Cardiac muscle cell (in vitro differentiated cells and primary cell): ENCODE results near the gene CYTH4. TPM values are rescaled to one million over a fixed set of nuclear protein-coding genes. Genes with fewer than 3 reads are reported as not detected.
A peak's percentile ranks its signal among the peaks of the same experiment; 100 is the strongest.

ENCODE experiments used
- DNase-seq, 2 donors: peaks; one replicate each; pipeline versions ENCODE4 v3.0.0 to v3.0.0-alpha.2; 2010 to 2017; ENCODE audit warnings: low read depth in 1 of 2, low spot score in 1 of 2
- H3K27ac ChIP-seq: fragments of 200-600 bp; sonication (generic); 2 replicates; pipeline ENCODE4 v1.5.1; 2016
- H3K27me3 ChIP-seq: fragments of 200-600 bp; sonication (generic); 2 replicates; pipeline ENCODE4 v1.6.0; 2016; ENCODE audit warnings: control low read depth
- H3K36me3 ChIP-seq: fragments of 200-600 bp; sonication (generic); 2 replicates; pipeline ENCODE4 v1.5.1; 2016; ENCODE audit warnings: control low read depth
- H3K4me1 ChIP-seq: fragments of 200-600 bp; sonication (generic); 2 replicates; pipeline ENCODE4 v1.8.1; 2017; ENCODE audit warnings: low read depth, mild to moderate bottlenecking, mixed run types
- H3K4me3 ChIP-seq: fragments of 200-600 bp; sonication (generic); 2 replicates; pipeline ENCODE4 v1.5.1; 2016; ENCODE audit warnings: mild to moderate bottlenecking
- H3K9me3 ChIP-seq: fragments of 200-600 bp; sonication (generic); 2 replicates; pipeline ENCODE4 v1.5.1; 2017; ENCODE audit warnings: low read depth, mild to moderate bottlenecking, control low read depth
- polyA plus RNA-seq: library from polyadenylated mRNA; unstranded; fragments of >200 nt; fragmentation: Nextera tagmentation; extraction: Ambion mirVana; gene quantifications from 2 replicates; pipeline ENCODE4 v1.2.1, GENCODE V29; 2016
- total RNA-seq: library from RNA; depleted of rRNA; stranded (reverse); fragments of >200 nt; gene quantifications from 2 replicates; pipeline ENCODE4 v1.2.3, GENCODE V29; 2016
- TF ChIP-seq, protein P1 (sequence below): IDR thresholded peaks from 2 replicates; pipeline ENCODE4 v1.5.1; 2012; ENCODE audit warnings: low read depth, mild to moderate bottlenecking, low read length

Gene CYTH4
- total and polyA plus RNA-seq, 2 experiments from 2014 or later, result not detected

DNA sequence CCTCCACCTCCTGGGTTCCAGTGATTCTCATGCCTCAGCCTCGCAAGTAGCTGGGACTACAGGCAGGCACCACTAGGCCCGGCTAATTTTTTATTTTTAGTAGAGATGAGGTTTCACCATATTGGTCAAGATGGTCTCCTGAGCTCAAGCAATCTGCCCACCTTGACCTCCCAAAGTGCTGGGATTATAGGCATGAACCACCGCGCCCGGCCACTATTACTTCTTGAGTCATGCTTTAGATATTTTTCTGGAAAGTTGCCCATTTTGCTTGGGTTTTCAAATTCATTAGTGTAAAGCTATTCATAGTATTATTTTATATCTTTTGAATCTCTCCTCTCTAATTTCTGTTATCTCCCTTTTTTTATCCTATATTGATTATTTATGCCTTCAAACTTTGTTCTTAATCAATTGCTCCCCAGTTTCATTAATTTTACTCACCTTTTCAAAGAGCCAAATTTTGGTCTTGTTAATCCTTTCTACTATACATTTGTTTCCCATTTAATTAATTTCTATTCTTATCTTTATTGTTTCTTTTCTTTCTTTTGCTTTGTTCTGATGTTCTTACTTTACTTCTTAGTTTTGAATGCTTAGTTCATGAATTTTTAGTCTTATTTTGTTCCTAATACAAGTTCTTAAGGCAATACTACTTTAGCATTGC is 28.0 kb upstream of the CYTH4 start:
- DNase-seq, result peak in 1 of 2 donors; percentile 77
- no peak overlapping the region for H3K27ac ChIP-seq
- H3K36me3 ChIP-seq, result no peaks in the 10 kb centered on the region
- peaks cover 8% of the 10 kb centered on the region for H3K4me1 ChIP-seq
- H3K27me3 ChIP-seq, result no peaks in the 10 kb centered on the region
- TF ChIP-seq, protein P1, sequence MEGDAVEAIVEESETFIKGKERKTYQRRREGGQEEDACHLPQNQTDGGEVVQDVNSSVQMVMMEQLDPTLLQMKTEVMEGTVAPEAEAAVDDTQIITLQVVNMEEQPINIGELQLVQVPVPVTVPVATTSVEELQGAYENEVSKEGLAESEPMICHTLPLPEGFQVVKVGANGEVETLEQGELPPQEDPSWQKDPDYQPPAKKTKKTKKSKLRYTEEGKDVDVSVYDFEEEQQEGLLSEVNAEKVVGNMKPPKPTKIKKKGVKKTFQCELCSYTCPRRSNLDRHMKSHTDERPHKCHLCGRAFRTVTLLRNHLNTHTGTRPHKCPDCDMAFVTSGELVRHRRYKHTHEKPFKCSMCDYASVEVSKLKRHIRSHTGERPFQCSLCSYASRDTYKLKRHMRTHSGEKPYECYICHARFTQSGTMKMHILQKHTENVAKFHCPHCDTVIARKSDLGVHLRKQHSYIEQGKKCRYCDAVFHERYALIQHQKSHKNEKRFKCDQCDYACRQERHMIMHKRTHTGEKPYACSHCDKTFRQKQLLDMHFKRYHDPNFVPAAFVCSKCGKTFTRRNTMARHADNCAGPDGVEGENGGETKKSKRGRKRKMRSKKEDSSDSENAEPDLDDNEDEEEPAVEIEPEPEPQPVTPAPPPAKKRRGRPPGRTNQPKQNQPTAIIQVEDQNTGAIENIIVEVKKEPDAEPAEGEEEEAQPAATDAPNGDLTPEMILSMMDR, result no peak
- H3K9me3 ChIP-seq, result no peaks in the 10 kb centered on the region
- no peak overlapping the region for H3K4me3 ChIP-seq

DNA sequence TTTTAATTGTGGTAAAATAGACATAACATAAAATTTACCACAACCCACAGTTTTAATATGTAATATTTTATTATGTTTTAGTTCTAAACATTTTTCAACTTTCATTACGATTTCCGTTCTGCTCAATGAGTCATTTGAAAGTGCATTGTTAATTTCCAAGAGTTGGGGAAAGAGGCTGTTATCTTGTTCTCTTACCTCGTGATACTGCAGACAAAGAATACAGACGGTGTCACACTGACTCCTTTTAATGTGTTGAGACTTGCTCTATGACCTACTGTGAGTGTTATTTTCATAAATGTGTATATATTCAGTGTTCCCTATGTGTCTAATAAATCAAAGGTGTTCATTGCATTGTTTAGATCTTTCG is 27.5 kb upstream of the CYTH4 start:
- TF ChIP-seq, protein P1, result no peak
- peak in 1 of 2 donors; percentile 75 for DNase-seq
- no peak overlapping the region for H3K4me3 ChIP-seq
- no peak overlapping the region for H3K27ac ChIP-seq
- H3K36me3 ChIP-seq, result no peaks in the 10 kb centered on the region
- H3K9me3 ChIP-seq, result no peaks in the 10 kb centered on the region
- H3K4me1 ChIP-seq, result peaks cover 9% of the 10 kb centered on the region
- H3K27me3 ChIP-seq, result peaks cover 5% of the 10 kb centered on the region

DNA sequence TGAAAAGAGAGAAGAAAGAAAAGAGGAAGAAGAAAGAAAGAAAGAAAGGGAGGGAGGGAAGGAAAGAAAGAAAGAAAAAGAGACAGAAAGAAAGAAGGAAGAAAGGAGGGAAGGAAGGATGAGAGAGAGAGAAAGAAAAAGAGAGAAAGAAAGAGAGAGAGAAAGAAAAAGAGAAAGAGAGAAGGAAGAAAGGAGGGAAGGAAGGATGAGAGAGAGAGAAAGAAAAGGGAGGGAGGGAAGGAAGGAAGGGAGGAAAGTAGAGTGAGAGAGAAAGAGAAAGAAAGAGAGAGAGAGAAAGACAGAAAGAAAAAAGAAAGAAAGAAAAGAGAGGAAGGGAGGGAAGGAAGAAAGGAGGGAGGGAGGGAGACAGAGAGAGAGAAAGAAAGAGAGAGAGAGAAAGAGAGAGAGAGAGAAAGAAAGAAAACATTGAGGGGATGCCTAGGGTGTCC is 26.7 kb upstream of the CYTH4 start:
- Histone ChIP-seq H3K27ac (no peak overlapping the region), H3K4me3 (no peak overlapping the region), H3K9me3 (no peaks in the 10 kb centered on the region), H3K36me3 (no peaks in the 10 kb centered on the region), H3K4me1 (peaks cover 9% of the 10 kb centered on the region), H3K27me3 (peaks cover 6% of the 10 kb centered on the region)
- TF ChIP-seq, protein P1, result no peak
- no peak for DNase-seq

DNA sequence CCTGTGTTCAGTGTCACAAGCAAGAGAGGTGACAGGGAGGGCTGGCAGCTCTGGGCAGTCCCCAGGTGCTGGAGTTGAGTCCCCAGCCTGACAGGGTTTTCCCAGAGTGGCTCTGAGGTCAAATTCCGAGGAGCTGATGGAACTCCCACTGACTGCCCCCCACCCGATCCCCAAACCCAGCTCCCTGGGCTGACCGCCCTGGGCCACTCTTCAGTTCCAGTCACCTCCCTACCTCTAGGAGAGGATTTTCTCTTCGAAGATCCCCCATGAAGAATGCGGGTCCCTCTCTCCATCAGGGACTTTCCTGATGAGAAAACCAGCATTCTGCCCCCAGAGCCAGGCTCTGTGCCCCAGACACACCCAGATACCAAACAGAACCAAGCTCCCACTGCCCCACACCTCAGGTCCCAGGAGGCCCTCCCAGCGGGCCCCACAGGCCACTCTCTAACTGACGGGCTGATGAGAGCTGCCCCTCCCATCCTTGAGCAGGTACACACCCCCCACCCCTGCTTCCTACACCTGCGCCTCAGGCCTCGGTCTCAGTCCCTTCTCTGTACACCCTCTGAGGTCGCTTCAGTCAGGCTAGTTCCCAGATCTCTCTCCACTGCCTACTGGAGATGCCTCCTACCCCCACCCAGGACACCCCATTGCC is 26.1 kb upstream of the CYTH4 start:
- no peak for DNase-seq
- TF ChIP-seq, protein P1, result no peak

DNA sequence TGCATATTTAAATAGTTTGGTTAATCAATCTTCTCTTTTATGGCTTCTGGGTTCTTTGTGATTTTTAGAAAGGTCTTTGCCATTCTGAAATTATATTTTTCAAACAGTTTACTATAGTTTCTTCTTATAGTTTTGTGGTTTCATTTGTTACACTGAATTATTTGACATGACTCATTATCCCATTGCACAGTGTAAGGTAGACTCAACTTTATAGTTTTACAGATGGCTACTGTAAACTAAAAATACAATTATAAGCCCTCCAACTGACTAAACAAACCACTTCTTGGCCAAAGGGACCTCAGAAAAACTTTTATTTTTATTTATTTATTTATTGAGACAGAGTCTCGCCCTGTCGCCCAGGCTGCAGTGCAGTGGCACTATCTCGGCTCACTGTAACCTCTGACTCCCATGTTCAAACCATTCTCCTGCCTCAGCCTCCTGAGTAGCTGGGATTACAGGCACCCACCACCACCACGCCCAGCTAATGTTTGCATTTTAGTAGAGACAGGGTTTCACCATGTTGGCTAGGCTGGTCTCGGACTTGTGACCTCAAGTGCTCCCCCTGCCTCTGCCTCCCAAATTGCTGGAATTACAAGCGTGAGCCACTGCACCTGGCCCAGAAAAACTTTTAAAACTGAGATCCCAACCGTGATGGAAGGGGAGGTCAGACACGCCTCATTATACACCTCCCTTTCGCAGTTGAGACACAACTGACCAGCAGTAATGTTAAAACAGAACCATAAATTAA is 24.1 kb upstream of the CYTH4 start:
- Histone ChIP-seq H3K4me1 (peaks cover 9% of the 10 kb centered on the region), H3K4me3 (no peak overlapping the region), H3K27me3 (peaks cover 6% of the 10 kb centered on the region), H3K36me3 (no peaks in the 10 kb centered on the region), H3K9me3 (no peaks in the 10 kb centered on the region), H3K27ac (no peak overlapping the region)
- TF ChIP-seq, protein P1, result no peak
- DNase-seq, result no peak

More for the DNA sequence above, 26.1 kb upstream of the CYTH4 start:
- no peaks in the 10 kb centered on the region for H3K36me3 ChIP-seq
- H3K9me3 ChIP-seq, result no peaks in the 10 kb centered on the region
- H3K4me1 ChIP-seq, result peaks cover 9% of the 10 kb centered on the region
- no peak overlapping the region for H3K4me3 ChIP-seq
- H3K27me3 ChIP-seq, result peaks cover 6% of the 10 kb centered on the region
- no peak overlapping the region for H3K27ac ChIP-seq
